ENCODE data around the gene SRD5A2.

SRD5A2 gene

DNA sequence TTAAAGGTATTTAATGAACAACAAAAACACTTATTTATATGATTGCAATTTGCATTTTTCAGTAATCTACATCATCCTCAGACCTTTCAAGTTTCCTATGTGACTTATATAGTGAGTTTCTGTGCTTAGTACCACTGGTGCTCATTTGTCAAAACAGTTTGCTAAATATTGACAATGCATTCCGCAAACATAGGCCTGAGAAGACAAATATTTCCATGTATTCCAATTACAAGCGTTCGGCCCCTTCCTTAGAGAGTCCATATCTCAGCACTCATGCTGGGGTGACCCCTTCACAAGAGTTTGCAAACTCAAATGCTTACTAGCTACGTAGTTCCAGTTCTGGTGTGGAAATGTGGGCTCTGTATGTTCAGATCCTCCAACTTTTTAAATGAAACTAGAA, 56.1 kb downstream of the SRD5A2 start:
- Histone ChIP-seq H4K20me1 (ENCODE audit: insufficient read depth, low read length) (no peaks in the 10 kb centered on the region), H3K9me2 (ENCODE audit: low read depth, low read length) (no peaks in the 10 kb centered on the region), H3K4me3 (ENCODE audit: low read depth, low read length, poor library complexity, severe bottlenecking) (no peak overlapping the region), H2AFZ (ENCODE audit: low read length) (no peak overlapping the region), H3F3A (ENCODE audit: insufficient read depth, low read length) (no peaks in the 10 kb centered on the region), H3K9me3 (ENCODE audit: low read length) (no peaks in the 10 kb centered on the region), H3K27me3 (ENCODE audit: insufficient read depth, low read length) (no peaks in the 10 kb centered on the region; the same call in 1 of the 2 replicates), H3K9ac (ENCODE audit: low read length) (no peak overlapping the region), H3K27ac (ENCODE audit: low read depth, low read length, poor library complexity, severe bottlenecking) (no peak overlapping the region), H3K79me2 (ENCODE audit: insufficient read depth, low read length) (no peaks in the 10 kb centered on the region), H3K36me3 (ENCODE audit: insufficient read depth, low read length) (no peaks in the 10 kb centered on the region), H3K4me2 (ENCODE audit: low read length) (no peak overlapping the region), H3K4me1 (ENCODE audit: insufficient read depth, low read length, severe bottlenecking) (no peaks in the 10 kb centered on the region)
- TF ChIP-seq EZH2 (IDR thresholded peaks at IDR 0.05; ENCODE audit: borderline replicate concordance, low read length), result no peak
- TF ChIP-seq, protein P1, sequence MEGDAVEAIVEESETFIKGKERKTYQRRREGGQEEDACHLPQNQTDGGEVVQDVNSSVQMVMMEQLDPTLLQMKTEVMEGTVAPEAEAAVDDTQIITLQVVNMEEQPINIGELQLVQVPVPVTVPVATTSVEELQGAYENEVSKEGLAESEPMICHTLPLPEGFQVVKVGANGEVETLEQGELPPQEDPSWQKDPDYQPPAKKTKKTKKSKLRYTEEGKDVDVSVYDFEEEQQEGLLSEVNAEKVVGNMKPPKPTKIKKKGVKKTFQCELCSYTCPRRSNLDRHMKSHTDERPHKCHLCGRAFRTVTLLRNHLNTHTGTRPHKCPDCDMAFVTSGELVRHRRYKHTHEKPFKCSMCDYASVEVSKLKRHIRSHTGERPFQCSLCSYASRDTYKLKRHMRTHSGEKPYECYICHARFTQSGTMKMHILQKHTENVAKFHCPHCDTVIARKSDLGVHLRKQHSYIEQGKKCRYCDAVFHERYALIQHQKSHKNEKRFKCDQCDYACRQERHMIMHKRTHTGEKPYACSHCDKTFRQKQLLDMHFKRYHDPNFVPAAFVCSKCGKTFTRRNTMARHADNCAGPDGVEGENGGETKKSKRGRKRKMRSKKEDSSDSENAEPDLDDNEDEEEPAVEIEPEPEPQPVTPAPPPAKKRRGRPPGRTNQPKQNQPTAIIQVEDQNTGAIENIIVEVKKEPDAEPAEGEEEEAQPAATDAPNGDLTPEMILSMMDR (IDR thresholded peaks at IDR 0.05; ENCODE audit: low read length), result no peak

DNA sequence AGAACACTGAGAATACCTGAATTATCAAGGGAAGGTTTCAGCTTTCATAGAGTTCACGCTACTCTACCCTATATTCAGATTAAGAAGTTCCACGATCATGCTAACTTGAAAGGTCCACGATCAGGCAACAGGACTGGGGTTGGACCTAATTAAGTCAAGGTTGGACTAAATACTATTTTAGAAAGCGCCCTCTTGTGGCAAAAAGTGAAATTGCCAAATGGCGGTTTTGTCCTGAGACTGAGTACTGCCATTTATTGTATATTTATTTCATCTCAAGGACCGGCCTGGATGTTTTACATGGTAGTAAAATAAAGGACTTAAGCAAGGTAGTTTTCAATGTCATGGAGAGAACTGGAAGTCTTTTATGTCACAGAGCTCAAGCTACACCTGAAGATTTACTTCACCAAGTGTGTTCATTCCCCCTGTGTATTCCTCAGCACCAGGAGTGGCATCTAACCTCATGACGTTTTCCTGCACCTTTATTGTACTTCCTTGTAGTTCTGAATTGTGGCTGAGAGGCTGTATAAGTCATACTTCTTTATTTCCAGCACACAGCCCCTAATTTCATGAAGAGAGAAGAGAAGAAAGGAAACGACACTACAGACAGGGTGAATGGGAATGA, 56.8 kb downstream of the SRD5A2 start:
- Histone ChIP-seq H3K27ac (ENCODE audit: low read depth, low read length, poor library complexity, severe bottlenecking) (no peak overlapping the region), H3K36me3 (ENCODE audit: insufficient read depth, low read length) (no peaks in the 10 kb centered on the region), H3K79me2 (ENCODE audit: insufficient read depth, low read length) (no peaks in the 10 kb centered on the region), H3K27me3 (ENCODE audit: insufficient read depth, low read length) (no peaks in the 10 kb centered on the region; the same call in 1 of the 2 replicates), H4K20me1 (ENCODE audit: insufficient read depth, low read length) (no peaks in the 10 kb centered on the region), H3K9me2 (ENCODE audit: low read depth, low read length) (no peaks in the 10 kb centered on the region), H3K9me3 (ENCODE audit: low read length) (no peaks in the 10 kb centered on the region), H3F3A (ENCODE audit: insufficient read depth, low read length) (no peaks in the 10 kb centered on the region), H2AFZ (ENCODE audit: low read length) (no peak overlapping the region), H3K9ac (ENCODE audit: low read length) (no peak overlapping the region), H3K4me3 (ENCODE audit: low read depth, low read length, poor library complexity, severe bottlenecking) (no peak overlapping the region), H3K4me2 (ENCODE audit: low read length) (no peak overlapping the region), H3K4me1 (ENCODE audit: insufficient read depth, low read length, severe bottlenecking) (no peaks in the 10 kb centered on the region)
- no peak for TF ChIP-seq EZH2 (IDR thresholded peaks at IDR 0.05; ENCODE audit: borderline replicate concordance, low read length)
- TF ChIP-seq, protein P1 (IDR thresholded peaks at IDR 0.05; ENCODE audit: low read length), result peak; percentile 86

- H3K4me2 ChIP-seq (ENCODE audit: low read length), result no peak overlapping the region
- H3K27me3 ChIP-seq (ENCODE audit: insufficient read depth, low read length), result no peaks in the 10 kb centered on the region; the same call in 1 of the 2 replicates
- H3K9me3 ChIP-seq (ENCODE audit: low read length), result no peaks in the 10 kb centered on the region
- no peaks in the 10 kb centered on the region for H3F3A ChIP-seq (ENCODE audit: insufficient read depth, low read length)
- H3K79me2 ChIP-seq (ENCODE audit: insufficient read depth, low read length), result no peaks in the 10 kb centered on the region
- TF ChIP-seq, protein P1 (IDR thresholded peaks at IDR 0.05; ENCODE audit: low read length), result no peak
- no peak for TF ChIP-seq EZH2 (IDR thresholded peaks at IDR 0.05; ENCODE audit: borderline replicate concordance, low read length)
- no peak overlapping the region for H3K27ac ChIP-seq (ENCODE audit: low read depth, low read length, poor library complexity, severe bottlenecking)
- H3K4me1 ChIP-seq (ENCODE audit: insufficient read depth, low read length, severe bottlenecking), result no peaks in the 10 kb centered on the region
- no peak overlapping the region for H2AFZ ChIP-seq (ENCODE audit: low read length)
- no peak overlapping the region for H3K9ac ChIP-seq (ENCODE audit: low read length)
- H4K20me1 ChIP-seq (ENCODE audit: insufficient read depth, low read length), result no peaks in the 10 kb centered on the region
- H3K36me3 ChIP-seq (ENCODE audit: insufficient read depth, low read length), result no peaks in the 10 kb centered on the region
- no peak overlapping the region for H3K4me3 ChIP-seq (ENCODE audit: low read depth, low read length, poor library complexity, severe bottlenecking)
- H3K9me2 ChIP-seq (ENCODE audit: low read depth, low read length), result no peaks in the 10 kb centered on the region
Measured at GRCh38 chr2:31522786-31523185, 58.0 kb downstream of the SRD5A2 start.

Measured in OCI-LY1 (cell line).